ENCODE measurements around the gene POM121L2. TPM values are rescaled to one million over a fixed set of nuclear protein-coding genes. Genes with fewer than 3 reads are reported as not detected.

Gene POM121L2
- total RNA-seq, 1 donor = not detected

DNA sequence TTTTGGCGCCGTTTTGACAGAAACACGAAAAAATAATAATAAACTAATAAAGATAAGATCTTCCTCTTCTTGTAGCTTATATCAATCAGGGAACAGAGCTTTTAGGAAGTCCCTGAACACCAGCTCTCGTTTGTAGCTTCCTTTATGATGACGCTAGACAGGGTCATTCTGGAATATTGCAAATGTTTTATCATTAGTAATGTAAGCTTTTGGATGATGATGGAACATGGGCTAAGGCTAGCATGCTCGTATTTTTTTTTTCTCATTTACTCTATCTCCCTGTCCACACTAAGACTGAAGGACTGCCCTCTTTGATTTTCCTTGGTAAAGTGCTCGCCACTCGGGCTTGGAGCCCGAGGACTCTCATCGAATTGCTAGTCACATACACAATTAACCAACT is 22.1 kb upstream of the POM121L2 start:
- Histone ChIP-seq H3K4me3 (ENCODE audit: insufficient read depth, low read length) (no peak overlapping the region), H2AFZ (ENCODE audit: low read length) (no peak overlapping the region), H3K4me1 (ENCODE audit: insufficient read depth, low read length) (no peaks in the 10 kb centered on the region), H3K36me3 (ENCODE audit: insufficient read depth, low read length) (no peaks in the 10 kb centered on the region), H3K27me3 (ENCODE audit: insufficient read depth, low read length) (no peaks in the 10 kb centered on the region), H3K9me3 (ENCODE audit: low read depth, low read length) (no peaks in the 10 kb centered on the region), H4K20me1 (ENCODE audit: insufficient read depth, low read length) (no peaks in the 10 kb centered on the region), H3K27ac (ENCODE audit: low read depth, low read length) (no peak overlapping the region), H3K4me2 (ENCODE audit: insufficient read depth, low read length) (no peak overlapping the region), H3K79me2 (ENCODE audit: insufficient read depth, low read length) (no peaks in the 10 kb centered on the region)
- no peak for DNase-seq (ENCODE audit: insufficient read length, low spot score, missing footprints)
- TF ChIP-seq, protein P1, sequence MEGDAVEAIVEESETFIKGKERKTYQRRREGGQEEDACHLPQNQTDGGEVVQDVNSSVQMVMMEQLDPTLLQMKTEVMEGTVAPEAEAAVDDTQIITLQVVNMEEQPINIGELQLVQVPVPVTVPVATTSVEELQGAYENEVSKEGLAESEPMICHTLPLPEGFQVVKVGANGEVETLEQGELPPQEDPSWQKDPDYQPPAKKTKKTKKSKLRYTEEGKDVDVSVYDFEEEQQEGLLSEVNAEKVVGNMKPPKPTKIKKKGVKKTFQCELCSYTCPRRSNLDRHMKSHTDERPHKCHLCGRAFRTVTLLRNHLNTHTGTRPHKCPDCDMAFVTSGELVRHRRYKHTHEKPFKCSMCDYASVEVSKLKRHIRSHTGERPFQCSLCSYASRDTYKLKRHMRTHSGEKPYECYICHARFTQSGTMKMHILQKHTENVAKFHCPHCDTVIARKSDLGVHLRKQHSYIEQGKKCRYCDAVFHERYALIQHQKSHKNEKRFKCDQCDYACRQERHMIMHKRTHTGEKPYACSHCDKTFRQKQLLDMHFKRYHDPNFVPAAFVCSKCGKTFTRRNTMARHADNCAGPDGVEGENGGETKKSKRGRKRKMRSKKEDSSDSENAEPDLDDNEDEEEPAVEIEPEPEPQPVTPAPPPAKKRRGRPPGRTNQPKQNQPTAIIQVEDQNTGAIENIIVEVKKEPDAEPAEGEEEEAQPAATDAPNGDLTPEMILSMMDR (IDR thresholded peaks at IDR 0.05; ENCODE audit: extremely low read depth, low read depth, low read length) = no peak

DNA sequence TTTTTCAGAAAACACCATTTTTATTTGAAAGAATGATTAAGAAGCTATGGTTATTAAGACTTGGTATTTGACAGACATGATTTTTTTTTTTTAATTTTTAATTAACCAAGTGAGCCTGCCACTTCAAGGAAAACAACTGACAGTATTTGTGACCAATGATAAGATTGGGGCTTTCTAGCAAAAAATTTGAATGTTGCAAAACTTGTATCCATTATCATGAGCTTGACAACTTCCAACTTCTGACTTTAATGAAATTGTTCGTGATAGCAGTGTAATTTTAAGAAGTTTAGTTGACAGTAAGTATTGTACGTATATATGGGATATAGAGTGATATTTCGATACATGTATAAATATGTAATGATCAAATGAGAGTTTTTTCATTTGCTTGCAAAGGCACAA is 21.6 kb upstream of the POM121L2 start:
- peak overlapping the region; percentile 75 for H3K4me3 ChIP-seq (ENCODE audit: insufficient read depth, low read length)

DNA sequence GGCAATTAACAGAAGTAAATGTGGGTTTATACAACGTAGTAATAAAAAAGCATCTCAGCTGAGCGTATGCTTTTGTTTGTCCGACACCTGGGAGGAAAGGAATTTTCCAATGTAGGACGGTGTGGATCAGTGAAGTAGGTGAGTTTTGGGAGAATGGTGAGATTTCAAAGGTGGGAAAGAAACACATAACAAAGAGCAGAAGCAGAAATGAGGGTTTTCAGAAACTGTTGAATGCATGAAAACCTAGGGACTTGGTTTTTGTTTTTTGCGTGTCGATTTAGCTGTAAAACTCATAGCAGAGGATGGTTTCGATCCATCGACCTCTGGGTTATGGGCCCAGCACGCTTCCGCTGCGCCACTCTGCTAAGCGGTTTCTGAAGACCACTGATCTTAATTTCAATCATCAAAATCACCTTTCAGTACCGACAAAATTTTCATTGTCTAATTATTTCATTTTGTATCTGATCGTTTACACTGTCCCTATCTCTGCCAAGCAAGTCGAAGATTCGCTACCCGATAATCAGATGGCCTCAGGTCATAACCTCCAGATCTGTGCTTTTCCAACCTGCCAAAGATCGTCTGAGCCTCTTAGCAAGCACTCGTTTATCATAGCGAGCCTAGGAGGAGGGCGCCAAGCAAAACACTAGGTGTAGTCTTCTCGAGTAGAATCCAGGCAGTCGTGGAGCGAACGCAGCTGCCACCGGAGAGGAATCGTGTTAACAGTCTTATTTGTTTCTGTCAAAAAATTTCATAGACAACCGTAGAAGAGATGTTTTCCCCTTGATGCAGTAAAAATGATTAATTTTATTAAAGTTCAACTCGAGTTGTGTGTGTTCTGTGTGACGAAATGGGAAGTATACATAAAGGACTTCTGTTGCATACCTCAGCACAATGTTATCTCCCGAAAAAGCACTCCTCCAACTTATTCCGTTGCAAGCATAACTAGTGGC is 20.9 kb upstream of the POM121L2 start:
- peak overlapping the region; percentile 98 for H3K4me2 ChIP-seq (ENCODE audit: insufficient read depth, low read length)
- TF ChIP-seq, protein P1 (IDR thresholded peaks at IDR 0.05; ENCODE audit: extremely low read depth, low read depth, low read length) = no peak
- peak overlapping the region; percentile 75 for H3K4me3 ChIP-seq (ENCODE audit: insufficient read depth, low read length)
- no peaks in the 10 kb centered on the region for H3K36me3 ChIP-seq (ENCODE audit: insufficient read depth, low read length)
- no peak overlapping the region for H3K27ac ChIP-seq (ENCODE audit: low read depth, low read length)
- no peaks in the 10 kb centered on the region for H3K79me2 ChIP-seq (ENCODE audit: insufficient read depth, low read length)
- no peaks in the 10 kb centered on the region for H3K4me1 ChIP-seq (ENCODE audit: insufficient read depth, low read length)
- H2AFZ ChIP-seq (ENCODE audit: low read length) = peak overlapping the region; percentile 87
- no peaks in the 10 kb centered on the region for H3K9me3 ChIP-seq (ENCODE audit: low read depth, low read length)
- no peaks in the 10 kb centered on the region for H4K20me1 ChIP-seq (ENCODE audit: insufficient read depth, low read length)
- peak; percentile 38 for DNase-seq (ENCODE audit: insufficient read length, low spot score, missing footprints)
- no peaks in the 10 kb centered on the region for H3K27me3 ChIP-seq (ENCODE audit: insufficient read depth, low read length)

More for the DNA sequence above, 21.6 kb upstream of the POM121L2 start:
- no peaks in the 10 kb centered on the region for H3K79me2 ChIP-seq (ENCODE audit: insufficient read depth, low read length)
- no peaks in the 10 kb centered on the region for H3K36me3 ChIP-seq (ENCODE audit: insufficient read depth, low read length)
- DNase-seq (ENCODE audit: insufficient read length, low spot score, missing footprints) = no peak
- no peaks in the 10 kb centered on the region for H3K9me3 ChIP-seq (ENCODE audit: low read depth, low read length)
- TF ChIP-seq, protein P1 (IDR thresholded peaks at IDR 0.05; ENCODE audit: extremely low read depth, low read depth, low read length) = no peak
- H3K27ac ChIP-seq (ENCODE audit: low read depth, low read length) = no peak overlapping the region
- H3K4me1 ChIP-seq (ENCODE audit: insufficient read depth, low read length) = no peaks in the 10 kb centered on the region
- H2AFZ ChIP-seq (ENCODE audit: low read length) = no peak overlapping the region
- peak overlapping the region; percentile 98 for H3K4me2 ChIP-seq (ENCODE audit: insufficient read depth, low read length)
- no peaks in the 10 kb centered on the region for H3K27me3 ChIP-seq (ENCODE audit: insufficient read depth, low read length)
- H4K20me1 ChIP-seq (ENCODE audit: insufficient read depth, low read length) = no peaks in the 10 kb centered on the region

DNA sequence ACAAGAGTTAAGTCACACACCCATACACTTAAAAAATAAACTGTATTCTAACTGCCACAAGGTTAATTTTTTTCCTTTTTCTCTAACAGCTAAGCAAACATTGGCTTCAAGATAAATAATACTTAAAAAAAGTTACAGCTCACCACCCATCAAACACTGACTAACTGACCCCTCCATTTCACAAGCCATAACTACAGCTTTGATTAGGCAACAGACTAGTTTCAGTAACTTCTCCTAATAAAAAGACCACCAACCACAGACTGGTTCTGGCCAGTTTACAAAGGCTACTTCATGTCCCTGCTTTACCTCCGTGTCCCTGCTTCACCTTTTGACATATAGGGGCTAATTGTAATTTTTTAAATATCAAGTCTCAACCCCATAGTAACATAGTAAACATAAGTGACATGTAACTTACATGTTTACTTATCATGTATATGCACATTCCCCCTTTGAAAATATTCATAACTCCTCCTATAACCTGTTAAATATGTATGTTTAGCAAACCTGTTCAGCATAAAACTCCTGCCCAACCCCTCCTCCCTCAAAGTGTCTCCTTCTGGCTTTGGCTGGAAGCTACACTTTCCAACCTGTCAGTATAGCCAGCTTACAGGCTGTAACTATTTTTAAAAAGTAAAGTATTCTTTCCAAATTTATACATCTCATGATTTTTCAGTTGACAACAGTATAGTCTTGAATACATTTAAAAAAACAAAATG is 15.1 kb upstream of the POM121L2 start:
- no peaks in the 10 kb centered on the region for H3K79me2 ChIP-seq (ENCODE audit: insufficient read depth, low read length)
- H3K4me1 ChIP-seq (ENCODE audit: insufficient read depth, low read length) = no peaks in the 10 kb centered on the region
- no peaks in the 10 kb centered on the region for H3K27me3 ChIP-seq (ENCODE audit: insufficient read depth, low read length)
- H3K4me2 ChIP-seq (ENCODE audit: insufficient read depth, low read length) = no peak overlapping the region
- no peak overlapping the region for H3K4me3 ChIP-seq (ENCODE audit: insufficient read depth, low read length)
- no peak overlapping the region for H3K27ac ChIP-seq (ENCODE audit: low read depth, low read length)
- no peak for DNase-seq (ENCODE audit: insufficient read length, low spot score, missing footprints)
- H3K36me3 ChIP-seq (ENCODE audit: insufficient read depth, low read length) = no peaks in the 10 kb centered on the region
- TF ChIP-seq, protein P1 (IDR thresholded peaks at IDR 0.05; ENCODE audit: extremely low read depth, low read depth, low read length) = no peak
- no peaks in the 10 kb centered on the region for H3K9me3 ChIP-seq (ENCODE audit: low read depth, low read length)
- H2AFZ ChIP-seq (ENCODE audit: low read length) = no peak overlapping the region
- H4K20me1 ChIP-seq (ENCODE audit: insufficient read depth, low read length) = no peaks in the 10 kb centered on the region
